GM23338 (cell line): ENCODE data around the gene ADCYAP1R1. TPM values are rescaled to one million over a fixed set of nuclear protein-coding genes. Genes with fewer than 3 reads are reported as not detected.

Source experiments
- ATAC-seq: fragments of 200-7000 bp; cut with Tn5 transposase; 3 replicates; pipeline ENCODE4 v1.9.1; 2020
- DNase-seq: peaks from one replicate; pipeline ENCODE4 v3.0.0-alpha.2; 2015; ENCODE audit warnings: low spot score
- H2AFZ ChIP-seq: fragments of 200-600 bp; sonication (generic); 2 replicates; pipeline ENCODE4 v1.8.0; 2016; ENCODE audit warnings: antibody characterized with exemption, mild to moderate bottlenecking, moderate library complexity
- H3F3A ChIP-seq: fragments of 200-600 bp; sonication (generic); replicated peaks from 2 replicates; pipeline ENCODE4 v1.8.0; 2017; ENCODE audit warnings: antibody characterized with exemption, mixed run types, low read depth
- H3K27ac ChIP-seq: fragments of 200-600 bp; sonication (generic); 2 replicates; pipeline ENCODE4 v1.6.1; 2016; ENCODE audit warnings: low read depth
- H3K27me3 ChIP-seq: fragments of 200-600 bp; sonication (generic); 2 replicates; pipeline ENCODE4 v1.8.0; 2016; ENCODE audit warnings: mild to moderate bottlenecking, mixed run types, moderate library complexity; ENCODE audit not compliant: insufficient read depth
- H3K36me3 ChIP-seq: fragments of 200-600 bp; sonication (generic); 2 replicates; pipeline ENCODE4 v1.8.0; 2016; ENCODE audit warnings: mild to moderate bottlenecking; ENCODE audit not compliant: insufficient read depth
- H3K4me1 ChIP-seq: fragments of 200-600 bp; sonication (generic); 2 replicates; pipeline ENCODE4 v1.8.0; 2016; ENCODE audit warnings: mild to moderate bottlenecking, moderate library complexity; ENCODE audit not compliant: insufficient read depth
- H3K4me2 ChIP-seq: fragments of 200-600 bp; sonication (generic); 2 replicates; pipeline ENCODE4 v1.7.1; 2017; ENCODE audit warnings: mixed run types
- H3K4me3 ChIP-seq: fragments of 200-600 bp; sonication (generic); 2 replicates; pipeline ENCODE4 v1.6.1; 2016; ENCODE audit warnings: mixed run types
- H3K79me2 ChIP-seq: fragments of 200-600 bp; sonication (generic); replicated peaks from 2 replicates; pipeline ENCODE4 v1.8.0; 2017; ENCODE audit warnings: mild to moderate bottlenecking; ENCODE audit not compliant: insufficient read depth
- H3K9me2 ChIP-seq: fragments of 200-600 bp; sonication (generic); 2 replicates; pipeline ENCODE4 v1.8.0; 2017; ENCODE audit not compliant: insufficient read depth
- H4K20me1 ChIP-seq: fragments of 200-600 bp; sonication (generic); replicated peaks from 2 replicates; pipeline ENCODE4 v1.8.0; 2017; ENCODE audit warnings: mild to moderate bottlenecking; ENCODE audit not compliant: insufficient read depth
- H3K27ac Mint-ChIP-seq: 2 replicates; pipeline ENCODE4 v1.8.0; 2020; ENCODE audit warnings: inconsistent platforms, mild to moderate bottlenecking, moderate library complexity, mixed read lengths
- H3K27me3 Mint-ChIP-seq: 3 replicates; pipeline ENCODE4 v1.8.0; 2022; ENCODE audit warnings: low read depth, mild to moderate bottlenecking, moderate library complexity, mixed read lengths, inconsistent platforms; ENCODE audit not compliant: insufficient read depth, poor library complexity
- H3K36me3 Mint-ChIP-seq: 3 replicates; pipeline ENCODE4 v1.8.0; 2021; ENCODE audit warnings: low read depth, mild to moderate bottlenecking, inconsistent platforms, moderate library complexity, mixed read lengths
- H3K4me1 Mint-ChIP-seq: 3 replicates; pipeline ENCODE4 v1.8.0; 2020; ENCODE audit warnings: mild to moderate bottlenecking, inconsistent platforms, mixed read lengths
- H3K4me3 Mint-ChIP-seq: 3 replicates; pipeline ENCODE4 v1.8.0; 2021; ENCODE audit warnings: moderate library complexity, mild to moderate bottlenecking, inconsistent platforms, mixed read lengths
- H3K9me3 Mint-ChIP-seq: 3 replicates; pipeline ENCODE4 v1.8.0; 2020; ENCODE audit warnings: moderate library complexity, mild to moderate bottlenecking, inconsistent platforms, mixed read lengths
- CREB1 ChIP-seq: fragments of 250-450 bp; sonication (Bioruptor Pico); IDR thresholded peaks from 2 replicates; pipeline ENCODE4 v1.5.0; 2020; ENCODE audit warnings: low read depth, mild to moderate bottlenecking, moderate library complexity
- JUNB ChIP-seq: IDR thresholded peaks from one replicate; pipeline ENCODE4 v1.6.1; 2016; ENCODE audit warnings: antibody characterized with exemption; ENCODE audit not compliant: unreplicated experiment
- NANOG ChIP-seq: IDR thresholded peaks from 2 replicates; pipeline ENCODE4 v1.6.1; 2016; ENCODE audit warnings: antibody characterized with exemption, borderline replicate concordance
- POLR2AphosphoS5 ChIP-seq: IDR thresholded peaks from 2 replicates; pipeline ENCODE4 v1.6.1; 2016; ENCODE audit warnings: antibody characterized with exemption, low read depth
- ZNF331 ChIP-seq: fragments of 250-450 bp; sonication (Bioruptor Pico); IDR thresholded peaks from 2 replicates; pipeline ENCODE4 v1.5.0; 2020; ENCODE audit warnings: low read depth, mild to moderate bottlenecking, moderate library complexity
- polyA plus RNA-seq: library from polyadenylated mRNA; unstranded; fragments of >200 nt; fragmentation: Nextera tagmentation; extraction: Ambion mirVana; gene quantifications from 2 replicates; pipeline ENCODE4 v1.2.1, GENCODE V29; 2016
- total RNA-seq: library from RNA; depleted of rRNA; stranded (reverse); fragments of >200 nt; shearing (Covaris generic); gene quantifications from 2 replicates; pipeline ENCODE4 v1.2.3, GENCODE V29; 2014
- TF ChIP-seq, protein P1 (sequence below): fragments of 250-450 bp; sonication (Bioruptor Pico); IDR thresholded peaks from 2 replicates; pipeline ENCODE4 v1.5.0; 2020; ENCODE audit warnings: mild to moderate bottlenecking, moderate library complexity

Gene ADCYAP1R1
- total and polyA plus RNA-seq, 2 experiments from 2014 or later = 1.8 to 10.6 TPM

DNA sequence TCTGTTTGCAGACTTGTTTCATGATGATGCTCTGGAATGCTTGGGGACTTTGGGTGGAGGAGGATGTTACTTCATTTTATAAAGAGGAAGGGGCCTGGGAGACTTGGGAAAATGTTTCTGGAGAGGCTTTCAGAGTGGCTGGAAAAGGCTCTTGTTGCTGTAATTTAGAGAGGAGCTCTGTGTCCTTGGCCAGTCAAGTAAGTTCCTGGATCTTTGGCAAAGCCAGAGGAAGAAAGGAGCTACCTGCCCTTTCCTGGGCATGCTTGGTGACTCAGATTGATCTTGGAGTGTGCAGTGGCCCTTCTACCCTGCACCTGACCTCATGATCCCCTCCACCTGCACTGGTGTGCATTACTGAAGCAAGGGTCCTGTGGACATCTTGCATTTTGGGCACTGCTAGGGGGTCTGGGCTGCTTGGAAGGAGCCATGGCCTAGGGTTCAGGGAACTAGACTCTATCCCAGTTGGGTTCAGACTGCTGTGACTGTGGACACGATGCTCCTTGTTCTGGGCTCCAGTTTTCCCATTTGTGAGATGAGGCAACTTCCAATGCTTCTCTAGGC, 56.1 kb downstream of the ADCYAP1R1 start:
- no peak overlapping the region for H3K27ac Mint-ChIP-seq
- Histone ChIP-seq H3K27me3 (no peaks in the 10 kb centered on the region), H3F3A (no peaks in the 10 kb centered on the region), H3K4me1 (no peaks in the 10 kb centered on the region; the same call in 1 of the 2 replicates), H3K36me3 (no peaks in the 10 kb centered on the region), H4K20me1 (no peaks in the 10 kb centered on the region), H2AFZ (no peak overlapping the region), H3K4me2 (no peak overlapping the region), H3K27ac (no peak overlapping the region), H3K4me3 (no peak overlapping the region), H3K79me2 (no peaks in the 10 kb centered on the region), H3K9me2 (peaks cover 5% of the 10 kb centered on the region; the same call in 1 of the 2 replicates)
- ATAC-seq (no peak), DNase-seq (no peak)
- peaks cover 3% of the 10 kb centered on the region; the same call in 1 of the 3 replicates for H3K36me3 Mint-ChIP-seq
- H3K9me3 Mint-ChIP-seq = no peaks in the 10 kb centered on the region
- no peaks in the 10 kb centered on the region; the same call in 2 of the 3 replicates for H3K4me1 Mint-ChIP-seq
- TF ChIP-seq CREB1 (CRISPR knock-in tag) = no peak
- TF ChIP-seq POLR2AphosphoS5 = no peak
- TF ChIP-seq JUNB = no peak
- no peak for TF ChIP-seq NANOG
- TF ChIP-seq, protein P1, sequence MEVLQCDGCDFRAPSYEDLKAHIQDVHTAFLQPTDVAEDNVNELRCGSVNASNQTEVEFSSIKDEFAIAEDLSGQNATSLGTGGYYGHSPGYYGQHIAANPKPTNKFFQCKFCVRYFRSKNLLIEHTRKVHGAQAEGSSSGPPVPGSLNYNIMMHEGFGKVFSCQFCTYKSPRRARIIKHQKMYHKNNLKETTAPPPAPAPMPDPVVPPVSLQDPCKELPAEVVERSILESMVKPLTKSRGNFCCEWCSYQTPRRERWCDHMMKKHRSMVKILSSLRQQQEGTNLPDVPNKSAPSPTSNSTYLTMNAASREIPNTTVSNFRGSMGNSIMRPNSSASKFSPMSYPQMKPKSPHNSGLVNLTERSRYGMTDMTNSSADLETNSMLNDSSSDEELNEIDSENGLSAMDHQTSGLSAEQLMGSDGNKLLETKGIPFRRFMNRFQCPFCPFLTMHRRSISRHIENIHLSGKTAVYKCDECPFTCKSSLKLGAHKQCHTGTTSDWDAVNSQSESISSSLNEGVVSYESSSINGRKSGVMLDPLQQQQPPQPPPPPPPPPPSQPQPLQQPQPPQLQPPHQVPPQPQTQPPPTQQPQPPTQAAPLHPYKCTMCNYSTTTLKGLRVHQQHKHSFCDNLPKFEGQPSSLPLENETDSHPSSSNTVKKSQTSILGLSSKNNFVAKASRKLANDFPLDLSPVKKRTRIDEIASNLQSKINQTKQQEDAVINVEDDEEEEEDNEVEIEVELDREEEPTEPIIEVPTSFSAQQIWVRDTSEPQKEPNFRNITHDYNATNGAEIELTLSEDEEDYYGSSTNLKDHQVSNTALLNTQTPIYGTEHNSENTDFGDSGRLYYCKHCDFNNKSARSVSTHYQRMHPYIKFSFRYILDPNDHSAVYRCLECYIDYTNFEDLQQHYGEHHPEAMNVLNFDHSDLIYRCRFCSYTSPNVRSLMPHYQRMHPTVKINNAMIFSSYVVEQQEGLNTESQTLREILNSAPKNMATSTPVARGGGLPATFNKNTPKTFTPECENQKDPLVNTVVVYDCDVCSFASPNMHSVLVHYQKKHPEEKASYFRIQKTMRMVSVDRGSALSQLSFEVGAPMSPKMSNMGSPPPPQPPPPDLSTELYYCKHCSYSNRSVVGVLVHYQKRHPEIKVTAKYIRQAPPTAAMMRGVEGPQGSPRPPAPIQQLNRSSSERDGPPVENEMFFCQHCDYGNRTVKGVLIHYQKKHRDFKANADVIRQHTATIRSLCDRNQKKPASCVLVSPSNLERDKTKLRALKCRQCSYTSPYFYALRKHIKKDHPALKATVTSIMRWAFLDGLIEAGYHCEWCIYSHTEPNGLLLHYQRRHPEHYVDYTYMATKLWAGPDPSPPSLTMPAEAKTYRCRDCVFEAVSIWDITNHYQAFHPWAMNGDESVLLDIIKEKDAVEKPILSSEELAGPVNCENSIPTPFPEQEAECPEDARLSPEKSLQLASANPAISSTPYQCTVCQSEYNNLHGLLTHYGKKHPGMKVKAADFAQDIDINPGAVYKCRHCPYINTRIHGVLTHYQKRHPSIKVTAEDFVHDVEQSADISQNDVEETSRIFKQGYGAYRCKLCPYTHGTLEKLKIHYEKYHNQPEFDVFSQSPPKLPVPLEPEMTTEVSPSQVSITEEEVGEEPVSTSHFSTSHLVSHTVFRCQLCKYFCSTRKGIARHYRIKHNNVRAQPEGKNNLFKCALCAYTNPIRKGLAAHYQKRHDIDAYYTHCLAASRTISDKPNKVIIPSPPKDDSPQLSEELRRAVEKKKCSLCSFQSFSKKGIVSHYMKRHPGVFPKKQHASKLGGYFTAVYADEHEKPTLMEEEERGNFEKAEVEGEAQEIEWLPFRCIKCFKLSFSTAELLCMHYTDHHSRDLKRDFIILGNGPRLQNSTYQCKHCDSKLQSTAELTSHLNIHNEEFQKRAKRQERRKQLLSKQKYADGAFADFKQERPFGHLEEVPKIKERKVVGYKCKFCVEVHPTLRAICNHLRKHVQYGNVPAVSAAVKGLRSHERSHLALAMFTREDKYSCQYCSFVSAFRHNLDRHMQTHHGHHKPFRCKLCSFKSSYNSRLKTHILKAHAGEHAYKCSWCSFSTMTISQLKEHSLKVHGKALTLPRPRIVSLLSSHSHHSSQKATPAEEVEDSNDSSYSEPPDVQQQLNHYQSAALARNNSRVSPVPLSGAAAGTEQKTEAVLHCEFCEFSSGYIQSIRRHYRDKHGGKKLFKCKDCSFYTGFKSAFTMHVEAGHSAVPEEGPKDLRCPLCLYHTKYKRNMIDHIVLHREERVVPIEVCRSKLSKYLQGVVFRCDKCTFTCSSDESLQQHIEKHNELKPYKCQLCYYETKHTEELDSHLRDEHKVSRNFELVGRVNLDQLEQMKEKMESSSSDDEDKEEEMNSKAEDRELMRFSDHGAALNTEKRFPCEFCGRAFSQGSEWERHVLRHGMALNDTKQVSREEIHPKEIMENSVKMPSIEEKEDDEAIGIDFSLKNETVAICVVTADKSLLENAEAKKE (CRISPR knock-in tag) = no peak
- no peak for TF ChIP-seq ZNF331 (CRISPR knock-in tag)
- H3K4me3 Mint-ChIP-seq = no peak overlapping the region
- no peaks in the 10 kb centered on the region for H3K27me3 Mint-ChIP-seq

DNA sequence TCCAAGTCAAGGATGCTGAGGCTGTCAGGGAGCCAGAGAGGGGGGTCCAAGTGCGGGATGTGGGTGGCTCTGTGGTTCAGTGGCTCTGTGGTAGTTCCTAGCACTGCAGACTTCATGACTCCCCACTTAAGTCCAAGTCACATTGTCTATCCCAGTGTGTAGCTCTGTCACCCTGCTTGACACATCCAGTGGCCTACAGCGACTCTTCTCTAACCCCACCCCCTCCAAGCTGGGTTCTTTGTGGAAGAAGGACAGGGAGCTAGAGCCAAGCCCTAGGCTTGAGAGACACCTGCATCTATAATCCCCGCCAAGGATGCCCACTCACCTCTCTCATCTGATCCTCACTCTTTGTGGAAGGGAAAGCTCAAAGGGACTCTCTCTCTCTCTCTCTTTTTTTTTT, 57.6 kb downstream of the ADCYAP1R1 start:
- no peaks in the 10 kb centered on the region; the same call in 1 of the 2 replicates for H3K4me1 ChIP-seq
- no peak overlapping the region for H3K4me3 ChIP-seq
- H3K9me3 Mint-ChIP-seq = no peaks in the 10 kb centered on the region
- H2AFZ ChIP-seq = no peak overlapping the region
- no peaks in the 10 kb centered on the region for H3K79me2 ChIP-seq
- no peak overlapping the region for H3K4me2 ChIP-seq
- no peaks in the 10 kb centered on the region for H4K20me1 ChIP-seq
- no peaks in the 10 kb centered on the region for H3K36me3 ChIP-seq
- ATAC-seq (no peak), DNase-seq (no peak)
- H3K27ac ChIP-seq = no peak overlapping the region
- H3K27me3 Mint-ChIP-seq = no peaks in the 10 kb centered on the region
- no peak overlapping the region for H3K27ac Mint-ChIP-seq
- no peaks in the 10 kb centered on the region for H3F3A ChIP-seq
- H3K9me2 ChIP-seq = peaks cover 5% of the 10 kb centered on the region; the same call in 1 of the 2 replicates
- no peaks in the 10 kb centered on the region for H3K27me3 ChIP-seq
- peaks cover 3% of the 10 kb centered on the region; the same call in 1 of the 3 replicates for H3K36me3 Mint-ChIP-seq
- H3K4me1 Mint-ChIP-seq = no peaks in the 10 kb centered on the region; the same call in 2 of the 3 replicates
- H3K4me3 Mint-ChIP-seq = no peak overlapping the region
- TF ChIP-seq ZNF331 (CRISPR knock-in tag) (no peak), NANOG (no peak)
- TF ChIP-seq, protein P1 (CRISPR knock-in tag) = no peak
